H1 (cell line): ENCODE measurements around the gene NRXN3. TPM values are rescaled to one million over a fixed set of nuclear protein-coding genes. Genes with fewer than 3 reads are reported as not detected.

ENCODE experiments used
- CTCF ChIA-PET: fragments of 300-600 bp; sonication (Branson Sonifier 250); formaldehyde crosslinking; loops from one replicate; lab custom pipeline; 2021; ENCODE audit not compliant: partially characterized antibody; lab: Charles Lee
- POLR2A ChIA-PET: fragments of 300-600 bp; sonication (Branson Sonifier 250); formaldehyde crosslinking; loops from one replicate; lab custom pipeline; 2021; ENCODE audit warnings: inconsistent platforms; ENCODE audit not compliant: partially characterized antibody; lab: Charles Lee
- DNase-seq, 2 experiments: peaks; one replicate each; pipeline versions ENCODE4 v3.0.0 to v3.0.0-alpha.2; 2010 to 2022; ENCODE audit warnings: low spot score in 2 of 2, low read depth in 1 of 2, mixed read lengths in 1 of 2
- FAIRE-seq: peaks from 2 replicates; lab custom pipeline; 2011; peaks lifted over from hg19 to GRCh38; lab: Jason Lieb, UNC
- H2AFZ ChIP-seq: 2 replicates; pipeline ENCODE4 v1.8.1; 2012; ENCODE audit warnings: low read length, inconsistent platforms
- H2AK5ac ChIP-seq: 2 replicates; pipeline ENCODE4 v1.6.1; 2013; ENCODE audit warnings: low read depth, low read length
- H2BK120ac ChIP-seq: replicated peaks from 2 replicates; pipeline ENCODE3; 2013; ENCODE audit warnings: low read depth, low read length, inconsistent platforms
- H2BK12ac ChIP-seq: 2 replicates; pipeline ENCODE4 v1.6.1; 2013; ENCODE audit warnings: low read depth, low read length
- H2BK15ac ChIP-seq: 2 replicates; pipeline ENCODE4 v1.6.1; 2013; ENCODE audit warnings: low read length
- H2BK20ac ChIP-seq: 2 replicates; pipeline ENCODE4 v1.6.1; 2013; ENCODE audit warnings: low read length
- H2BK5ac ChIP-seq: 2 replicates; pipeline ENCODE4 v1.6.1; 2013; ENCODE audit warnings: low read depth, low read length
- H3K14ac ChIP-seq: 2 replicates; pipeline ENCODE4 v1.6.1; 2013; ENCODE audit warnings: inconsistent platforms; ENCODE audit not compliant: insufficient read length
- H3K18ac ChIP-seq: 2 replicates; pipeline ENCODE4 v1.6.1; 2013; ENCODE audit warnings: low read length; ENCODE audit errors: extremely low read depth
- H3K23ac ChIP-seq: 2 replicates; pipeline ENCODE4 v1.6.1; 2013; ENCODE audit warnings: inconsistent platforms; ENCODE audit not compliant: insufficient read length
- H3K23me2 ChIP-seq: 2 replicates; pipeline ENCODE4 v1.6.1; 2013; ENCODE audit warnings: low read depth, low read length
- H3K27ac ChIP-seq: 2 replicates; pipeline ENCODE4 v1.6.1; 2011; ENCODE audit warnings: low read depth, low read length, inconsistent platforms
- H3K27me3 ChIP-seq, 4 experiments: replicated peaks in 1 of 4; 1 replicate in 1 of 4; 2 replicates in 3 of 4; pipeline versions ENCODE4 v1.6.1 to v1.8.1; 2011 to 2013; ENCODE audit warnings: low read length in 3 of 4, mild to moderate bottlenecking in 3 of 4, inconsistent platforms in 2 of 4, mixed read lengths in 2 of 4, moderate library complexity in 1 of 4; ENCODE audit not compliant: control insufficient read depth in 3 of 4, insufficient read depth in 3 of 4; ENCODE audit errors: extremely low read depth in 1 of 4
- H3K36me3 ChIP-seq, 4 experiments: 2 replicates each; pipeline versions ENCODE4 v1.6.1 to v1.8.1; 2011 to 2013; ENCODE audit warnings: mild to moderate bottlenecking in 4 of 4, low read length in 3 of 4, moderate library complexity in 2 of 4, control low read depth in 1 of 4, inconsistent platforms in 1 of 4; ENCODE audit not compliant: insufficient read depth in 4 of 4, control insufficient read depth in 2 of 4
- H3K4ac ChIP-seq: replicated peaks from 2 replicates; pipeline ENCODE3; 2013; ENCODE audit warnings: low read length, low read depth, mixed read lengths, inconsistent platforms; ENCODE audit not compliant: insufficient read length
- H3K4me1 ChIP-seq, 4 experiments: replicated peaks in 1 of 4; 1 replicate in 1 of 4; 2 replicates in 3 of 4; pipeline versions ENCODE4 v1.6.1 to v1.8.1; 2011 to 2013; ENCODE audit warnings: low read length in 3 of 4, inconsistent platforms in 2 of 4, mixed read lengths in 1 of 4; ENCODE audit not compliant: insufficient read depth in 4 of 4, control insufficient read depth in 3 of 4
- H3K4me2 ChIP-seq, 2 experiments: 2 replicates each; pipeline versions ENCODE4 v1.6.1 to v1.8.1; 2011 to 2013; ENCODE audit warnings: low read depth in 2 of 2, low read length in 2 of 2, control low read depth in 1 of 2, inconsistent platforms in 1 of 2, mild to moderate bottlenecking in 1 of 2; ENCODE audit not compliant: insufficient read depth in 1 of 2
- H3K4me3 ChIP-seq, 4 experiments: fragments of 200-600, 300-600 bp in 1 of 4; sonication (generic), shearing (Covaris generic), sonication (Bioruptor Twin) in 1 of 4; 2 replicates each; pipeline versions ENCODE4 v1.5.1 to v1.8.1; 2011 to 2016; ENCODE audit warnings: low read length in 4 of 4, low read depth in 3 of 4, control low read depth in 2 of 4, inconsistent platforms in 2 of 4, mild to moderate bottlenecking in 2 of 4, mixed read lengths in 1 of 4, moderate library complexity in 1 of 4; ENCODE audit not compliant: insufficient read depth in 2 of 4; ENCODE audit errors: extremely low read depth in 1 of 4
- H3K56ac ChIP-seq: replicated peaks from 2 replicates; pipeline ENCODE3; 2013; ENCODE audit warnings: low read depth, mild to moderate bottlenecking, mixed read lengths, low read length, inconsistent platforms; ENCODE audit not compliant: insufficient read length
- H3K79me1 ChIP-seq: 2 replicates; pipeline ENCODE4 v1.6.1; 2013; ENCODE audit warnings: low read depth, low read length, control low read depth
- H3K79me2 ChIP-seq, 2 experiments: 2 replicates each; pipeline versions ENCODE4 v1.6.1 to v1.8.1; 2012 to 2013; ENCODE audit warnings: low read length in 2 of 2, mild to moderate bottlenecking in 2 of 2, inconsistent platforms in 1 of 2; ENCODE audit not compliant: insufficient read depth in 2 of 2, control insufficient read depth in 1 of 2
- H3K9ac ChIP-seq, 4 experiments: replicated peaks in 1 of 4; 1 replicate in 1 of 4; 2 replicates in 3 of 4; pipeline versions ENCODE4 v1.6.1 to v1.8.1; 2011 to 2013; ENCODE audit warnings: low read depth in 3 of 4, low read length in 3 of 4, control low read depth in 2 of 4, mild to moderate bottlenecking in 2 of 4, moderate library complexity in 2 of 4, inconsistent platforms in 1 of 4; ENCODE audit errors: extremely low read depth in 1 of 4
- H3K9me3 ChIP-seq, 2 experiments: 2 replicates each; pipeline versions ENCODE4 v1.6.1 to v1.8.1; 2012 to 2013; ENCODE audit warnings: mild to moderate bottlenecking in 2 of 2, moderate library complexity in 2 of 2, control low read depth in 1 of 2, inconsistent platforms in 1 of 2, low read depth in 1 of 2, low read length in 1 of 2, mixed read lengths in 1 of 2; ENCODE audit not compliant: insufficient read depth in 2 of 2
- H4K20me1 ChIP-seq, 2 experiments: replicated peaks in 1 of 2; 2 replicates each; pipeline versions ENCODE3 to v1.8.1; 2011 to 2013; ENCODE audit warnings: inconsistent platforms in 2 of 2, low read length in 2 of 2, mild to moderate bottlenecking in 1 of 2; ENCODE audit not compliant: insufficient read depth in 2 of 2, control insufficient read depth in 1 of 2
- H4K5ac ChIP-seq: 2 replicates; pipeline ENCODE4 v1.6.1; 2013; ENCODE audit warnings: low read length, low read depth, mixed read lengths, inconsistent platforms; ENCODE audit not compliant: insufficient read length
- H4K8ac ChIP-seq: 2 replicates; pipeline ENCODE4 v1.8.0; 2013; ENCODE audit warnings: mild to moderate bottlenecking, moderate library complexity, low read length, inconsistent platforms; ENCODE audit not compliant: insufficient read depth; ENCODE audit errors: extremely low read depth
- H4K91ac ChIP-seq: replicated peaks from 2 replicates; pipeline ENCODE3; 2013; ENCODE audit warnings: low read length, mixed read lengths, inconsistent platforms; ENCODE audit not compliant: insufficient read length
- CREB1 ChIP-seq: IDR thresholded peaks from 2 replicates; pipeline ENCODE4 v1.6.1; 2012; ENCODE audit warnings: inconsistent platforms
- RBBP5 ChIP-seq: IDR thresholded peaks from 2 replicates; pipeline ENCODE4 v1.7.1; 2012; ENCODE audit warnings: low read depth, mild to moderate bottlenecking, inconsistent platforms, low read length, moderate library complexity, borderline replicate concordance
- SAP30 ChIP-seq: fragments of 300-600 bp; sonication (generic); IDR thresholded peaks from 2 replicates; pipeline ENCODE4 v1.7.1; 2012; ENCODE audit warnings: low read length, moderate library complexity, mild to moderate bottlenecking, inconsistent platforms; ENCODE audit not compliant: insufficient read depth, insufficient replicate concordance
- TAF1 ChIP-seq: IDR thresholded peaks from 2 replicates; pipeline ENCODE4 v1.6.1; 2011; ENCODE audit warnings: mild to moderate bottlenecking, low read depth, low read length
- WGBS, 2 experiments: shearing (Covaris generic) in 1 of 2; methylation state at CpG; one replicate each; pipeline versions ENCODE4 v1.1.6 to v1.1.7; 2013 to 2015; ENCODE audit warnings: low lambda C conversion rate in 2 of 2, mixed read lengths in 2 of 2, inconsistent platforms in 1 of 2, low coverage in 1 of 2, missing lambda C conversion rate in 1 of 2; ENCODE audit not compliant: insufficient replicate concordance in 2 of 2, insufficient coverage in 1 of 2, insufficient read length in 1 of 2; ENCODE audit errors: extremely low coverage in 1 of 2, missing lambda C conversion rate in 1 of 2; 5-methylcytosine and 5-hydroxymethylcytosine counted together
- polyA plus RNA-seq, 7 experiments: library from polyadenylated mRNA; depleted of rRNA in 3 of 7; stranded (reverse) in 5 of 7; unstranded in 2 of 7; fragments of >200 nt in 5 of 7; fragments of 200-250 nt in 2 of 7; gene quantifications; 1 replicate in 5 of 7; 2 replicates in 1 of 7; 4 replicates in 1 of 7; pipeline versions ENCODE4 v1.2.1 to v1.2.3, GENCODE V29; 2011 to 2013; ENCODE audit warnings: missing spikeins in 2 of 7, mixed read lengths in 2 of 7
- total RNA-seq: library from RNA; stranded (reverse); fragmentation: NEBNext Ultra II Directional; extraction: Animal tissue kit (Norgen Biotek cat#: 25700); gene quantifications from 2 replicates; pipeline ENCODE4 v1.2.1, GENCODE V29; 2021

NRXN3 gene
- total and polyA plus RNA-seq, 2 of the 8 experiments (the other 6 are each of a cell fraction or from before 2014, with no cell fraction given), result 2.6 to 4.1 TPM

DNA sequence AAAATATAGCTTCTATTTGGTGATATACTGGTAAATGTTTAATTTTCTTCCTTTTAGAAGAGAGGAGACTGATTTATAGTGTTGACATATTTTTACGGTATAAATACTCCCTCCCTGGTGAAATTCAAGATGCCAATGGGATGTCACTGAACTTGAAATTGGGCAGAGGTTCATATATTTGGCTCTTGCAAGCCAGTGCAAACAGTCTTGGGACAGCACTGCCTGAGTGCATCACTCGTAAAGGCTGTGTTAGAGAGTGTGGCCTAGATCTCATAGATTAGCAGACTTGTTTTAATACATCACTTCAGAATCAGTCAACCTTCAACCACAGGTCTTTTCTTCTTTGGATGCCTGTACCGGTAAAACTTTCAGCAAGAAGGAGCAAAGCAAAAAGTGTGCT, 681.0 kb downstream of the NRXN3 start:
- Histone ChIP-seq H2BK5ac (no peak overlapping the region), H3K9ac (no peak overlapping the region; a peak in 1 of 7 replicates), H3K27ac (no peak overlapping the region), H3K4me1 (peaks cover 1 to 14% (median 6%) of the 10 kb centered on the region in 4 experiments; a peak in 4 of 7 replicates), H2BK15ac (no peak overlapping the region), H2BK12ac (no peak overlapping the region), H4K20me1 (no peaks in the 10 kb centered on the region), H2AK5ac (no peak overlapping the region), H4K8ac (no peak overlapping the region), H3K79me1 (no peaks in the 10 kb centered on the region), H4K5ac (no peak overlapping the region), H3K56ac (no peak overlapping the region), H3K4me3 (no peak overlapping the region), H3K14ac (no peak overlapping the region), H2AFZ (0 out of 2 replicates have a peak overlapping the region, but pooled peaks have one; percentile 63), H2BK120ac (no peak overlapping the region), H3K4me2 (no peak overlapping the region), H3K79me2 (no peaks in the 10 kb centered on the region), H3K4ac (no peak overlapping the region), H3K23ac (no peak overlapping the region), H3K36me3 (no peaks in the 10 kb centered on the region), H3K23me2 (no peaks in the 10 kb centered on the region; the same call in 1 of the 2 replicates), H3K18ac (no peak overlapping the region), H3K9me3 (no peaks in the 10 kb centered on the region), H4K91ac (no peak overlapping the region), H2BK20ac (0 out of 2 replicates have a peak overlapping the region, but pooled peaks have one; percentile 49), H3K27me3 (no peaks in the 10 kb centered on the region)
- FAIRE-seq (peak; percentile 45), DNase-seq (no peak)
- ChIA-PET POLR2A (no interaction called here), CTCF (interaction anchor here (1.0 to 6.2 kb wide), 4 partner anchors 8 to 60 kb away, joined by 3 to 45 read pairs (median 30); no protein-coding TSS in a partner anchor)
- WGBS, 2 experiments, result 92% methylated on average over 3 of the region's 3 CpGs; no CpG with 5 or more reads in 1 of the 2 experiments
- no peak for TF ChIP-seq SAP30
- TF ChIP-seq RBBP5, result no peak
- TF ChIP-seq TAF1, result no peak
- TF ChIP-seq CREB1, result no peak
